Activated T-helper 17 cell treated with anti-CD3 and anti-CD28 coated beads, Interleukin-2, amount 50 U/mL, for 72 hours (primary cell): ENCODE results near the gene SPNS2. TPM values are rescaled to one million over a fixed set of nuclear protein-coding genes. Genes with fewer than 3 reads are reported as not detected.

ENCODE experiments used
- ATAC-seq: fragments of 150-1000 bp; cut with Tn5 transposase; replicated peaks from 2 replicates; pipeline ENCODE4 v1.10.0; 2021; ENCODE audit warnings: mild to moderate bottlenecking, moderate library complexity
- H3K27ac Mint-ChIP-seq: one replicate; pipeline ENCODE4 v1.8.0; 2022; ENCODE audit warnings: mixed read lengths
- H3K27me3 Mint-ChIP-seq: one replicate; pipeline ENCODE4 v1.8.0; 2022; ENCODE audit warnings: mixed read lengths
- H3K36me3 Mint-ChIP-seq: one replicate; pipeline ENCODE4 v1.8.0; 2022; ENCODE audit warnings: low read depth, mild to moderate bottlenecking, mixed read lengths
- H3K4me1 Mint-ChIP-seq: one replicate; pipeline ENCODE4 v1.8.0; 2022; ENCODE audit warnings: mixed read lengths
- H3K4me3 Mint-ChIP-seq: one replicate; pipeline ENCODE4 v1.8.0; 2022; ENCODE audit warnings: mild to moderate bottlenecking, mixed read lengths
- H3K9me3 Mint-ChIP-seq: one replicate; pipeline ENCODE4 v1.8.0; 2022; ENCODE audit warnings: mixed read lengths
- total RNA-seq, 2 donors: library from RNA; stranded (reverse); gene quantifications; one replicate each; pipeline ENCODE4 v1.2.3, GENCODE V29; 2022

SPNS2 gene
- total RNA-seq, 2 donors from 2014 or later: 0.45 TPM; not detected in 1

GRCh38 chr17:4532860-4533522 lies 34.3 kb downstream of the SPNS2 start:
- H3K27me3 Mint-ChIP-seq: peaks cover 5% of the 10 kb centered on the region
- no peak overlapping the region for H3K4me3 Mint-ChIP-seq
- H3K36me3 Mint-ChIP-seq: no peaks in the 10 kb centered on the region
- no peak overlapping the region for H3K27ac Mint-ChIP-seq
- no peaks in the 10 kb centered on the region for H3K9me3 Mint-ChIP-seq
- no peaks in the 10 kb centered on the region for H3K4me1 Mint-ChIP-seq
- ATAC-seq: no peak

DNA sequence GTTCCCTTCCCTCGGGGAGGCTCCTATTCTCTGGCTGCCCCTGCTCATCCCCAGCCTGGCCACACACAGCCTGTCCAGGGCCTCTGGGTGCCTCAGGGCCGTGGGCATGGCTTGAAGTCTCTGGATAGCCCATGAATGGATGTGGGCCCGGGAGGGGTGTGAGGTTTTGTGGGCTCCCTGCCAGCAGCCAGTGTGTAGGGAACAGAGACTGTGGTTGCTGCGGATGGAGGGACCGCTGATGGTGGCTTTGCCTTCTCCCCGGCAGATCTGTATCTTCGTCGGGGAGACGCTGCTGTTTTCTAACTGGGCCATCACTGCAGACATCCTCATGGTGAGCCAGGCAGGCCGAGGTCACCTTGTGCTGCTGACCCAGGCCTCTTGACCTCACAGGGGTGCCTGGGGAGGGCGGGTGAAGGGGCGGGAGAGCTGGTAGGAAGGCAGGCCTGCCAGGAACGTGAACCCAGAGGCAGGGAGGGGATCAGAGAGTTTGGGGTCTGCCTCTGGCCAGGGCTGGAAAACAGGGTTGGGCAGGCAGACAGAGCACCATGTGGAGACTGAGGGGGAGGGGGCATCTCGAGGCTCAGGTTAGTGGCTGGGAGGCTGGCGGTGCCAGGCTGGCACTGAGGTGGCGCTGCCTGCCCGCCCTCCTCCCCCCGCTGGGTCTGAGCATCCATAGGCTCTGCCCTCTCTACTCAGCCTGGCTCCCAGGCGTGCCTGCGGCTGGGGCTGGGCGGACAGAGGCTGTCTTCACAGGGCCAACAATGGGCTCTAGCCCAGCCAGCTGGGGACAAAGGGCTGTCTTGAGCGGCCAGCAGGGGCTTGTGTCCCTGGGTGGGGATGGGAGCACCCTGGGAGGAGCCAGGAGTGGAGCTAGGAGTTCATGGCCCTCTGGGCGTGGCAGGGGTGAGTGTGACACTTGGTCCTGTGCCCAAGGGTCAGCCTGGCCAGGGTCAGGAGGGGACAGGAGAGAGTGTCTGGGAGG lies 35.1 kb downstream of the SPNS2 start:
- no peaks in the 10 kb centered on the region for H3K4me1 Mint-ChIP-seq
- ATAC-seq: no peak
- no peaks in the 10 kb centered on the region for H3K36me3 Mint-ChIP-seq
- H3K4me3 Mint-ChIP-seq: no peak overlapping the region
- no peak overlapping the region for H3K27ac Mint-ChIP-seq
- no peaks in the 10 kb centered on the region for H3K9me3 Mint-ChIP-seq
- H3K27me3 Mint-ChIP-seq: peaks cover 5% of the 10 kb centered on the region

DNA sequence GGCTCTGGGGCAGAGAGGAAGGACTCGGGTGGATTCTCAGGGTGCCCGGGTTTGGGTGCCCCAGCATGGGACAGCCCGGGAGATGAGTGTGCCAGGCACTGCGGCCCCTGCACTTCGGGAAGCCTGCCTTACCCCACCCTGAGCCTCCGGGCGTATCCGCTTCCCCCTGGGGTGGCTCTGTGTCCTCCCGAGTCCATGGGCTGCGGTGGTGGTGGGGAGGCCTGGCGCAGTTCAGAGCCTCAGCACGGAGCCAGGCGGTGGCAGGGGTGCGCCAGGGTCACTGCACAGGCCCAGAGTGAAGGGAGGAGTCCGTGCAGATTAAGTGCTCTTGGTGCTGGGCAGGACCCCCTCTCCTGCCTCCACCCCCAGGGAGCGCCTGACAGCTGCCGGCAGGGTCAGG lies 35.8 kb downstream of the SPNS2 start:
- no peak overlapping the region for H3K4me3 Mint-ChIP-seq
- H3K27ac Mint-ChIP-seq: no peak overlapping the region
- peaks cover 5% of the 10 kb centered on the region for H3K27me3 Mint-ChIP-seq
- no peaks in the 10 kb centered on the region for H3K4me1 Mint-ChIP-seq
- ATAC-seq: no peak
- no peaks in the 10 kb centered on the region for H3K9me3 Mint-ChIP-seq
- peaks cover 4% of the 10 kb centered on the region for H3K36me3 Mint-ChIP-seq

DNA sequence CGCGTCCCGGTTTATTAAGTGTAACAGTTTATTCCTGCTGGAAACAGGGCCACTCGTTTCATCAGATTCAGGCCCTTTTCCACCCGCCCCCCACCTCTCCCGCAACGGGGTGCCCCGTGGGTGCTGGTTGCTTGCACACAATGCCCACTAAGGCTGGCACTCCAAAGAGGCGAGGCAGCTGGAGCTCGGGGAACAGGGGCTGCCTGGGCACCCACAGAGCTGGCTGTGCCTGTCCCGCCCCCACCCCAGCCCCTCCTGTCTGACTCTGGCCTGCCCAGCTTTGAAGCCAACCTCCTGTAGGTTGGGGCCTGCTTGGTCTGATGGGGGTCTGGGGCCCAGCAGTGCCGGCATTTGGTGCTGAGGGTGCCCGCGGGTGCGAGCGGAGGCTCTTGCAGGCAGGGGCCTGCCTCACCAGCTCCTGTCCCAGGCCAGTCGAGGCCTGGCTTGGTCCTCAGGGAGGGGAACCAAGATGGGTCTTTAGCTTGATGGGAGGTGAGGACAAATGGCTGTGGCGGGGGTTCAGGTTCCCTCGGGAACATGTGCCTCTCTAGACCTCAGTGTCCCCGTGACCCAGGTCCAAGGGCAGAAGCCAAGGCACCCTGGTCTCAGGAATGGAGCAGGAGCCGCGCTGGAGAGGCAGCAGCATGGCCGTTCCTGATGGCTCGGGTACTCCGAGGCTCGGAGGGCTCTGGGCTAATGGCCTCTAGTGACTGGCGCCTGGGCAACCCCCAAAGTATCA lies 36.4 kb downstream of the SPNS2 start:
- Mint-ChIP-seq H3K27me3 (peaks cover 5% of the 10 kb centered on the region), H3K9me3 (no peaks in the 10 kb centered on the region), H3K4me3 (no peak overlapping the region), H3K27ac (no peak overlapping the region), H3K36me3 (peaks cover 10% of the 10 kb centered on the region), H3K4me1 (no peaks in the 10 kb centered on the region)
- no peak for ATAC-seq

- Mint-ChIP-seq H3K4me1 (no peaks in the 10 kb centered on the region), H3K36me3 (peaks cover 17% of the 10 kb centered on the region), H3K27ac (no peak overlapping the region), H3K4me3 (no peak overlapping the region), H3K27me3 (peaks cover 5% of the 10 kb centered on the region), H3K9me3 (no peaks in the 10 kb centered on the region)
- no peak for ATAC-seq
Observed at GRCh38 chr17:4535667-4536258, 37.1 kb downstream of the SPNS2 start.

DNA sequence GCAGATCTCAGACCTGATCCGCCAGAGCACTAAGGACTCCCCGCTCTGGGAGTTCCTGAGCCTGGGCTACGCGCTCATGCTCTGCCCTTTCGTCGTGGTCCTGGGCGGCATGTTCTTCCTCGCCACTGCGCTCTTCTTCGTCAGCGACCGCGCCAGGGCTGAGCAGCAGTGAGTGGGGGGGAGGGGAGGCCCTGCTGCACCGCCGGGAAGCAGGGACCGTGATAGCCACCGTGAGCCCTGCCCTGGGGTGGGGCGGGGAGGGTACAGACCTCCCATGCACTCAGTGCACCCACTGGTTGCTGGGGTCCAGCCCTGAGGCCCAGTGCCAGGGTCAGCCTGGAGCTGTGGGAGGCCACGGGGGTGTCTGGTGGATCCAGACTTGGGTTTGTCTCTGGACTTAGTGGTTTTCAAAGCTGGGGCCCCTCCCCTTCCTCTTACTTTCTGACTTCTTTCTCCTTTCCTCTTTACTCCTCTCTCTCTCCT lies 37.6 kb downstream of the SPNS2 start:
- no peak overlapping the region for H3K4me3 Mint-ChIP-seq
- no peak for ATAC-seq
- H3K36me3 Mint-ChIP-seq: peaks cover 22% of the 10 kb centered on the region
- H3K27ac Mint-ChIP-seq: no peak overlapping the region
- no peaks in the 10 kb centered on the region for H3K9me3 Mint-ChIP-seq
- no peaks in the 10 kb centered on the region for H3K4me1 Mint-ChIP-seq
- peaks cover 5% of the 10 kb centered on the region for H3K27me3 Mint-ChIP-seq

- no peak overlapping the region for H3K4me3 Mint-ChIP-seq
- H3K36me3 Mint-ChIP-seq: peaks cover 27% of the 10 kb centered on the region
- no peaks in the 10 kb centered on the region for H3K4me1 Mint-ChIP-seq
- H3K9me3 Mint-ChIP-seq: no peaks in the 10 kb centered on the region
- H3K27ac Mint-ChIP-seq: no peak overlapping the region
- H3K27me3 Mint-ChIP-seq: peaks cover 3% of the 10 kb centered on the region
- ATAC-seq: no peak
Observed at GRCh38 chr17:4536742-4537411, 38.2 kb downstream of the SPNS2 start.

DNA sequence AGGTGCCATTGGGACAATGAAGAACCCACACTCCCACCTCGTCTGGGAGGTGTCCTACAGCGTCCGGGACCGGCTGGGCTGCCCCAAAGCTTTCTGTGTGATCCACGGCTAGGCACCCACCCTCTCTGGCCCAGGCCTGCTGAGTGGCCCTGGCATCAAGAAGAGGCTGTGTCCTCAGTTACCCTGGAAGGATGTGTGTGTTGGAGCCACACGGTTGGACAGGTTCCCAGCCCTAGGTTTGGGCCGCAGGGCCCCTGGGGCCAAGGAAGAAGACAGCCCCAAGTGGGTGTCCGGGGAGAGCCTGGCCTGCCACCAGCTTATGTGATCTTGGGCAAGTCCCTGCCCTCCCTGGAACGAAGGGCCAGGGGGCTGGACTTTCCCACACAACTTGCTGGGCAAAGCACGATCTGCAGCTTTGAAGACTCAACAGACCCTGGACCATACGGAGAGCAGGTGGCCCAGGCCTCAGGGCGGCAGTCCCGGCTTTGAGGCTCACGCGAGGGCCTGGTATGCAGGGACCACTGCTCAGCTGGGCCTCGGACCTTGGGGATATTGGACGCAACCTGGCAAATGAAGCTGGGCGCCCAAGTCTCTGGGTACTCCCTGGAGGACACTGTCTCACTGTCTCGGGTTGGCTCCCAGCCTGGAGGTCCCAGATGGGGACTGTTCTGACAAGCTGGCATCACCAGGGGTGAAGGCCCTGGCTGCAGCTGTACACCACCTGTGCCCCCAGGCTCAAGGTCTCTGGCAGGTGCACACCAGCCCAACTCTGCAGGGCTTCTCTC lies 39.0 kb downstream of the SPNS2 start:
- H3K4me3 Mint-ChIP-seq: no peak overlapping the region

GRCh38 chr17:4538236-4539002 lies 39.7 kb downstream of the SPNS2 start:
- no peaks in the 10 kb centered on the region for H3K4me1 Mint-ChIP-seq
- H3K27ac Mint-ChIP-seq: no peak overlapping the region

More for the DNA sequence above, 39.0 kb downstream of the SPNS2 start:
- no peaks in the 10 kb centered on the region for H3K27me3 Mint-ChIP-seq
- H3K9me3 Mint-ChIP-seq: no peaks in the 10 kb centered on the region
- ATAC-seq: no peak
- peaks cover 35% of the 10 kb centered on the region for H3K36me3 Mint-ChIP-seq
- H3K4me1 Mint-ChIP-seq: no peaks in the 10 kb centered on the region
- no peak overlapping the region for H3K27ac Mint-ChIP-seq

GRCh38 chr17:4539025-4539424 lies 40.3 kb downstream of the SPNS2 start:
- Mint-ChIP-seq H3K27me3 (no peaks in the 10 kb centered on the region), H3K4me3 (no peak overlapping the region), H3K27ac (no peak overlapping the region), H3K9me3 (no peaks in the 10 kb centered on the region), H3K4me1 (no peaks in the 10 kb centered on the region), H3K36me3 (peaks cover 47% of the 10 kb centered on the region)
- ATAC-seq: no peak

More at GRCh38 chr17:4538236-4539002, 39.7 kb downstream of the SPNS2 start:
- Mint-ChIP-seq H3K27me3 (no peaks in the 10 kb centered on the region), H3K4me3 (no peak overlapping the region), H3K36me3 (peaks cover 41% of the 10 kb centered on the region), H3K9me3 (no peaks in the 10 kb centered on the region)
- no peak for ATAC-seq

GRCh38 chr17:4539576-4540223 lies 41.0 kb downstream of the SPNS2 start:
- H3K4me1 Mint-ChIP-seq: no peaks in the 10 kb centered on the region
- H3K27me3 Mint-ChIP-seq: no peaks in the 10 kb centered on the region
- H3K36me3 Mint-ChIP-seq: peaks cover 49% of the 10 kb centered on the region
- ATAC-seq: no peak
- no peaks in the 10 kb centered on the region for H3K9me3 Mint-ChIP-seq
- H3K4me3 Mint-ChIP-seq: no peak overlapping the region
- no peak overlapping the region for H3K27ac Mint-ChIP-seq

GRCh38 chr17:4540224-4540651 lies 41.6 kb downstream of the SPNS2 start:
- H3K27me3 Mint-ChIP-seq: no peaks in the 10 kb centered on the region

More at GRCh38 chr17:4540224-4540651, 41.6 kb downstream of the SPNS2 start:
- Mint-ChIP-seq H3K9me3 (no peaks in the 10 kb centered on the region), H3K4me3 (no peak overlapping the region), H3K4me1 (no peaks in the 10 kb centered on the region), H3K27ac (no peak overlapping the region), H3K36me3 (peaks cover 53% of the 10 kb centered on the region)
- ATAC-seq: no peak
